ENCODE measurements around the gene MYOM3. TPM values are rescaled to one million over a fixed set of nuclear protein-coding genes. Genes with fewer than 3 reads are reported as not detected.

Gene MYOM3
- total RNA-seq, 1 experiment from 2014 or later = 7.9 TPM

DNA sequence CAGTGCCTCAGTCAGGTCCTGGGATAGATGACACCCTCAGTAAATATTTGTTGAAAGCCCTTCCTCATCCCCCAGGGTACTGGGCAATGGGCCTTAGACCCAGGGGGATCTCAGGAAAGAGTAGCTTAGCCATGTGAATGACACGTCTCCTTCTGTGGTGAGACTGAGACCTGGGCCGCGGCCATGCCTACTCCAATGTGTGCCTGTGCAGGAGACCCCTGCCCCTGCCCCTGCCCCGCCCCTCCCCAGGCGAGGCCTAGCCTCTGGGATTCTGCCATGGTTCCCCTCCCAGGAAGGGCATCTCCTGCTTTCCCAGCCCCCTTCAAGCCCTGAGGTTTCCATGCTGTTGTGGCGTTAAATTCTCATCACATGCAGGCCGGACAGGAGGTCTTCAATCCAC, 7.1 kb downstream of the MYOM3 start:
- no TSS peak for BruUV-seq (replicated peaks)

DNA sequence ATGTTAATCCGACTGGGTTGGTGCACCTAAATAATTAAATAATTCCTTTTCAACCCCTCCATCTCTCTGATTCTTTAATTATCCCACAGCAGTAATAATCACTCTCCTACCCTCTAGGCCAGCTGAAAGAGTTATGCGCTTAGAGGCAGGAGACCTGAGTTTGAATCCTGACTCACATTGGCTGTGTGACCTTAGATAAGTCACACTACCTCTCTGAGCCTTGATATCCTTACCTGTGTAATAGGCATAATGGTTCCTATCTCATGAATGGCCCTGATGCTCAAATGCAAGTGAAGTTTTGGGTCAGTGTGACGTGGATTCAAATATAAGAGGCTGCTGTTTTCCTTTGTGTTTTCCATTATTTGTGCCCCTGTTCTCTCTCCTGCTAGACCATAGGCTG, 8.1 kb downstream of the MYOM3 start:
- BruUV-seq (replicated peaks) = no TSS peak

More for the DNA sequence above, 7.1 kb downstream of the MYOM3 start:
- peaks cover 9 to 39% of the 10 kb centered on the region in 2 experiments for H3K4me1 ChIP-seq (ENCODE audit: control insufficient read depth in 1 of 2, insufficient read depth in 2 of 2, low read length in 2 of 2)
- TF ChIP-seq, protein P1, sequence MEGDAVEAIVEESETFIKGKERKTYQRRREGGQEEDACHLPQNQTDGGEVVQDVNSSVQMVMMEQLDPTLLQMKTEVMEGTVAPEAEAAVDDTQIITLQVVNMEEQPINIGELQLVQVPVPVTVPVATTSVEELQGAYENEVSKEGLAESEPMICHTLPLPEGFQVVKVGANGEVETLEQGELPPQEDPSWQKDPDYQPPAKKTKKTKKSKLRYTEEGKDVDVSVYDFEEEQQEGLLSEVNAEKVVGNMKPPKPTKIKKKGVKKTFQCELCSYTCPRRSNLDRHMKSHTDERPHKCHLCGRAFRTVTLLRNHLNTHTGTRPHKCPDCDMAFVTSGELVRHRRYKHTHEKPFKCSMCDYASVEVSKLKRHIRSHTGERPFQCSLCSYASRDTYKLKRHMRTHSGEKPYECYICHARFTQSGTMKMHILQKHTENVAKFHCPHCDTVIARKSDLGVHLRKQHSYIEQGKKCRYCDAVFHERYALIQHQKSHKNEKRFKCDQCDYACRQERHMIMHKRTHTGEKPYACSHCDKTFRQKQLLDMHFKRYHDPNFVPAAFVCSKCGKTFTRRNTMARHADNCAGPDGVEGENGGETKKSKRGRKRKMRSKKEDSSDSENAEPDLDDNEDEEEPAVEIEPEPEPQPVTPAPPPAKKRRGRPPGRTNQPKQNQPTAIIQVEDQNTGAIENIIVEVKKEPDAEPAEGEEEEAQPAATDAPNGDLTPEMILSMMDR (IDR thresholded peaks at IDR 0.05 in 2 of 3, conservative IDR thresholded peaks at IDR 0.05 in 1 of 3; ENCODE audit: borderline replicate concordance in 1 of 3, insufficient read depth in 1 of 3, low read depth in 2 of 3, low read length in 2 of 3) = no peak
- H2AFZ ChIP-seq (ENCODE audit: low read depth, low read length, poor library complexity, severe bottlenecking) = no peak overlapping the region
- no peak for DNase-seq (ENCODE audit: low read depth, low spot score)
- no peak overlapping the region for H3K4me3 ChIP-seq (replicated peaks in 1 of 2; ENCODE audit: low read depth in 1 of 2, low read length in 2 of 2)
- H3K79me2 ChIP-seq (ENCODE audit: insufficient read depth, low read length) = no peaks in the 10 kb centered on the region; the same call in 1 of the 2 replicates
- intact Hi-C loops (cut with micrococcal nuclease) = no loop called here
- CTCF ChIA-PET = no interaction called here
- H3K9me3 ChIP-seq (ENCODE audit: control insufficient read depth in 1 of 2, insufficient read depth in 1 of 2, low read depth in 1 of 2, low read length in 2 of 2) = no peaks in the 10 kb centered on the region
- POLR2A ChIA-PET = no interaction called here
- RAD21 ChIA-PET (ENCODE audit: low non-redundant PET in 1 of 2, low total read pairs in 2 of 2, uncharacterized antibody in 2 of 2, unreplicated experiment in 2 of 2) = no interaction called here
- H3K27me3 ChIP-seq (ENCODE audit: insufficient read depth, low read length) = no peaks in the 10 kb centered on the region
- no peak overlapping the region for H3K4me2 ChIP-seq (ENCODE audit: low read length)
- H3K9me2 ChIP-seq (ENCODE audit: insufficient read depth) = no peaks in the 10 kb centered on the region
- H3K27ac ChIP-seq (ENCODE audit: low read depth, low read length) = no peak overlapping the region
- no peaks in the 10 kb centered on the region for H4K20me1 ChIP-seq (ENCODE audit: insufficient read depth)
- no peak for ATAC-seq
- no peaks in the 10 kb centered on the region for H3K36me3 ChIP-seq (ENCODE audit: control insufficient read depth in 1 of 2, insufficient read depth in 2 of 2, low read length in 2 of 2)
- H3K9ac ChIP-seq (ENCODE audit: low read length) = no peak overlapping the region

More for the DNA sequence above, 8.1 kb downstream of the MYOM3 start:
- H2AFZ ChIP-seq (ENCODE audit: low read depth, low read length, poor library complexity, severe bottlenecking) = no peak overlapping the region
- no peaks in the 10 kb centered on the region for H3K27me3 ChIP-seq (ENCODE audit: insufficient read depth, low read length)
- RAD21 ChIA-PET (ENCODE audit: low non-redundant PET in 1 of 2, low total read pairs in 2 of 2, uncharacterized antibody in 2 of 2, unreplicated experiment in 2 of 2) = no interaction called here
- H3K9me3 ChIP-seq (ENCODE audit: control insufficient read depth in 1 of 2, insufficient read depth in 1 of 2, low read depth in 1 of 2, low read length in 2 of 2) = no peaks in the 10 kb centered on the region
- H3K36me3 ChIP-seq (ENCODE audit: control insufficient read depth in 1 of 2, insufficient read depth in 2 of 2, low read length in 2 of 2) = no peaks in the 10 kb centered on the region
- ATAC-seq = no peak
- intact Hi-C loops (cut with micrococcal nuclease) = no loop called here
- peaks cover 9 to 29% of the 10 kb centered on the region in 2 experiments for H3K4me1 ChIP-seq (ENCODE audit: control insufficient read depth in 1 of 2, insufficient read depth in 2 of 2, low read length in 2 of 2)
- no peak for DNase-seq (ENCODE audit: low read depth, low spot score)
- no peak overlapping the region for H3K9ac ChIP-seq (ENCODE audit: low read length)
- no peak overlapping the region for H3K27ac ChIP-seq (ENCODE audit: low read depth, low read length)
- H3K4me2 ChIP-seq (ENCODE audit: low read length) = no peak overlapping the region
- TF ChIP-seq RAD21 (IDR thresholded peaks at IDR 0.05; ENCODE audit: low read depth) (no peak), POLR2AphosphoS5 (IDR thresholded peaks at IDR 0.05; ENCODE audit: low read depth, low read length) (no peak), TCF7L2 (IDR thresholded peaks at IDR 0.05; ENCODE audit: borderline replicate concordance, extremely low read depth, insufficient read depth, insufficient read length) (no peak), EZH2 (IDR thresholded peaks at IDR 0.05) (no peak), YY1 (IDR thresholded peaks at IDR 0.05; ENCODE audit: extremely low read depth, insufficient replicate concordance, low read depth, low read length) (no peak), JUND (IDR thresholded peaks at IDR 0.05) (no peak), POLR2A (IDR thresholded peaks at IDR 0.05; ENCODE audit: borderline replicate concordance, extremely low read depth, insufficient read depth, insufficient read length) (no peak), ELF1 (IDR thresholded peaks at IDR 0.05; ENCODE audit: borderline replicate concordance, low read depth) (no peak), SIN3A (IDR thresholded peaks at IDR 0.05; ENCODE audit: low read depth) (no peak), ZNF274 (IDR thresholded peaks at IDR 0.05; ENCODE audit: low read depth, low read length) (no peak), FOSL1 (IDR thresholded peaks at IDR 0.05; ENCODE audit: low read depth) (no peak), ZFX (IDR thresholded peaks at IDR 0.05) (no peak), EZH2phosphoT487 (IDR thresholded peaks at IDR 0.05; ENCODE audit: borderline replicate concordance) (no peak), SP1 (IDR thresholded peaks at IDR 0.05; ENCODE audit: low read depth) (no peak)
- POLR2A ChIA-PET = no interaction called here
- H3K79me2 ChIP-seq (ENCODE audit: insufficient read depth, low read length) = no peaks in the 10 kb centered on the region; the same call in 1 of the 2 replicates
- no peaks in the 10 kb centered on the region for H3K9me2 ChIP-seq (ENCODE audit: insufficient read depth)
- H4K20me1 ChIP-seq (ENCODE audit: insufficient read depth) = no peaks in the 10 kb centered on the region
- no peak overlapping the region for H3K4me3 ChIP-seq (replicated peaks in 1 of 2; ENCODE audit: low read depth in 1 of 2, low read length in 2 of 2)
- CTCF ChIA-PET = interaction anchor here (1.5 kb wide), 1 partner anchor 33 kb away, joined by 3 read pairs; no protein-coding TSS in a partner anchor
